DOHH2 (cell line): ENCODE measurements around the gene BNIP5.

Source experiments
- H3F3A ChIP-seq: fragments of 200-600 bp; sonication (generic), shearing (Covaris generic); 2 replicates; pipeline ENCODE4 v1.6.0; 2016; ENCODE audit warnings: antibody characterized with exemption, mild to moderate bottlenecking; ENCODE audit not compliant: control insufficient read depth, insufficient read depth
- H3K27ac ChIP-seq: fragments of 200-600 bp; sonication (generic); 2 replicates; pipeline ENCODE4 v1.5.1; 2014; ENCODE audit warnings: low read depth, mild to moderate bottlenecking, low read length, moderate library complexity
- H3K27me3 ChIP-seq: fragments of 200-600 bp; sonication (generic); 2 replicates; pipeline ENCODE4 v1.6.1; 2014; ENCODE audit warnings: mild to moderate bottlenecking, low read length, mixed read lengths; ENCODE audit not compliant: control insufficient read depth
- H3K36me3 ChIP-seq: fragments of 200-600 bp; sonication (generic); 2 replicates; pipeline ENCODE4 v1.6.1; 2014; ENCODE audit warnings: mild to moderate bottlenecking, low read length, moderate library complexity, mixed read lengths; ENCODE audit not compliant: control insufficient read depth
- H3K4me1 ChIP-seq: fragments of 200-600 bp; sonication (generic); 2 replicates; pipeline ENCODE4 v1.6.1; 2014; ENCODE audit warnings: mild to moderate bottlenecking, low read length, mixed read lengths; ENCODE audit not compliant: control insufficient read depth
- H3K4me2 ChIP-seq: fragments of 200-600 bp; sonication (generic); 2 replicates; pipeline ENCODE4 v1.6.0; 2014; ENCODE audit warnings: mild to moderate bottlenecking, low read length, moderate library complexity
- H3K4me3 ChIP-seq: fragments of 200-600 bp; sonication (generic); 2 replicates; pipeline ENCODE4 v1.5.1; 2014; ENCODE audit warnings: mild to moderate bottlenecking, low read length, mixed read lengths
- H3K79me2 ChIP-seq: fragments of 200-600 bp; sonication (generic); 2 replicates; pipeline ENCODE4 v1.6.1; 2014; ENCODE audit warnings: mild to moderate bottlenecking, low read length, mixed read lengths; ENCODE audit not compliant: control insufficient read depth
- H3K9me2 ChIP-seq: fragments of 200-600 bp; sonication (generic); replicated peaks from 2 replicates; pipeline ENCODE4 v1.6.1; 2014; ENCODE audit warnings: mild to moderate bottlenecking, low read length, mixed read lengths; ENCODE audit not compliant: control insufficient read depth
- H3K9me3 ChIP-seq: fragments of 200-600 bp; sonication (generic); 2 replicates; pipeline ENCODE4 v1.6.1; 2014; ENCODE audit warnings: antibody characterized with exemption, low read length, mixed read lengths; ENCODE audit not compliant: control insufficient read depth, insufficient read depth
- H4K20me1 ChIP-seq: fragments of 200-600 bp; sonication (generic); 2 replicates; pipeline ENCODE4 v1.6.0; 2014; ENCODE audit warnings: low read depth, mild to moderate bottlenecking, antibody characterized with exemption, low read length, moderate library complexity; ENCODE audit not compliant: control insufficient read depth, insufficient read depth
- EZH2phosphoT487 ChIP-seq: fragments of 200-600 bp; sonication (generic); IDR thresholded peaks from 2 replicates; pipeline ENCODE4 v1.6.1; 2017; ENCODE audit warnings: borderline replicate concordance, mild to moderate bottlenecking, antibody characterized with exemption, low read length, moderate library complexity, mixed read lengths
- TF ChIP-seq, protein P1 (sequence below): fragments of 200-600 bp; sonication (generic); IDR thresholded peaks from one replicate; pipeline ENCODE4 v1.5.1; 2014; ENCODE audit warnings: antibody characterized with exemption, mild to moderate bottlenecking, low read depth, low read length; ENCODE audit not compliant: poor library complexity, severe bottlenecking

BNIP5 gene

DNA sequence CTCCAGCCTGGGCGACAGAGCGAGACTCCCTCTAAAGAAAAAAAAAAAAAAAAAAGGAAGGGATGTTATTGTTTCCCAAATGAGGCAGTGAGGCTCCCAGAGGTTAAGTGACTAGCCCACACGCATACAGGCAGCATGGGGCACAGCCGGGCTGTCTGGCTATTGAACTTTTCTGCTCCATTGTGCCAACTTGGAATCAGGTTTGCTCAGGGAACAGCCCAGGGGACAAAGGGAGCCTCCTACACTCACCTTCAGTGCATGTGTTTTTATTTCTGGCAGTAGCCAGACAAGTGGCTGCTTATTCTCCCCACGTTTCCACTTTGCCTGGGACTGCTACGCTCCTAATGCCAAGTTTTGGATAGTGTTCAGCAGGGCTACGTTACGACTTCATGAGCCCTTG, 40.1 kb upstream of the BNIP5 start:
- no peak overlapping the region for H3K4me3 ChIP-seq
- no peaks in the 10 kb centered on the region for H4K20me1 ChIP-seq
- H3K27me3 ChIP-seq: peaks cover 10% of the 10 kb centered on the region; the same call in 1 of the 2 replicates
- no peaks in the 10 kb centered on the region for H3K9me3 ChIP-seq
- no peaks in the 10 kb centered on the region for H3F3A ChIP-seq
- no peak overlapping the region for H3K4me2 ChIP-seq
- no peak for TF ChIP-seq EZH2phosphoT487
- peaks cover 48% of the 10 kb centered on the region for H3K4me1 ChIP-seq
- H3K27ac ChIP-seq: no peak overlapping the region
- no peaks in the 10 kb centered on the region for H3K36me3 ChIP-seq
- H3K79me2 ChIP-seq: no peaks in the 10 kb centered on the region
- no peaks in the 10 kb centered on the region for H3K9me2 ChIP-seq

DNA sequence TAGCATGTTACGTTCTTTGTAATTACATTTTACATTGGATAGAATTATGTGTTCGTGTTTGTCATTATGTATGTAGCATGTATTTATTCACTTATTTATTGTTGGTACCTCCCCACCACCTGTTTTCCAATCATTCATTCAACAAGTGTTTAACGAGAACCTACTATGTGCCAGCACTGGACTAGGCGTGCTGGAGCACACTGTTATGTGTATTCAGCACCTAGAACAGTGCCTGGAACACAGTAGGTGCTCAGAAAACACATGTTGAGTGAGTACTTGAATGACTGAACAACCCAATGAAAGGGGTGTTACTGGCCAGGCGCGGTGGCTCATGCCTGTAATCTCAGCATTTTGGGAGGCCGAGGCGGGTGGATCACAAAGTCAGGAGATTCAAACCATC, 39.5 kb upstream of the BNIP5 start:
- H3F3A ChIP-seq: no peaks in the 10 kb centered on the region
- peaks cover 10% of the 10 kb centered on the region; the same call in 1 of the 2 replicates for H3K27me3 ChIP-seq

DNA sequence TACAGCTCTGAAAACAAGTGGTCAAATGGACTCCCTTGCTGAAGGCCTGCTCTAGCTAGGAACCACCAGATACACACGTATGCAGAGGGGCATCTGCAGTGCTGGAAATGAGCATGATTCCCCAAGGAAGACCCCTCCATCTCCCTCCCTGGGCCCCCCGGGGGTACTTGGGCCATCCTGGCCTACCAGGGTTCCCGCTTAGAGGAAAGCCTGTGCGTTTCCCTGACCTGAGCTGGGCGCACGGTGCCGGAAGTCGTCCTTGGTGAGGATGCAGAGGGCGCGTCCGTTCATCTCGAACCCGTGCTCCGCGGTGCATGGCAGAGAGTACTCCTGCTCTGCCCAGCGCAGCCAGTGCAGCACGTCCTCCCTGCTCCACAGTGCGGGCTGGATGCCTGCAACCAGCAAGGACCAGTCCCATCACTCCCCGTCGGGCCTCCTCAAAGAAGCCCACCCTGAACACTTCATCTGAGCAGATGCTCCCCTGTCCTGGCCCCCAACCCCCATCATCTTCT, 39.0 kb upstream of the BNIP5 start:
- Histone ChIP-seq H3K4me3 (no peak overlapping the region), H4K20me1 (no peaks in the 10 kb centered on the region), H3K27me3 (peaks cover 10% of the 10 kb centered on the region; the same call in 1 of the 2 replicates), H3K4me2 (no peak overlapping the region), H3K79me2 (no peaks in the 10 kb centered on the region), H3K36me3 (no peaks in the 10 kb centered on the region), H3K27ac (no peak overlapping the region), H3K9me2 (no peaks in the 10 kb centered on the region), H3K4me1 (peaks cover 42% of the 10 kb centered on the region), H3F3A (no peaks in the 10 kb centered on the region), H3K9me3 (no peaks in the 10 kb centered on the region)
- TF ChIP-seq EZH2phosphoT487: no peak
- TF ChIP-seq, protein P1, sequence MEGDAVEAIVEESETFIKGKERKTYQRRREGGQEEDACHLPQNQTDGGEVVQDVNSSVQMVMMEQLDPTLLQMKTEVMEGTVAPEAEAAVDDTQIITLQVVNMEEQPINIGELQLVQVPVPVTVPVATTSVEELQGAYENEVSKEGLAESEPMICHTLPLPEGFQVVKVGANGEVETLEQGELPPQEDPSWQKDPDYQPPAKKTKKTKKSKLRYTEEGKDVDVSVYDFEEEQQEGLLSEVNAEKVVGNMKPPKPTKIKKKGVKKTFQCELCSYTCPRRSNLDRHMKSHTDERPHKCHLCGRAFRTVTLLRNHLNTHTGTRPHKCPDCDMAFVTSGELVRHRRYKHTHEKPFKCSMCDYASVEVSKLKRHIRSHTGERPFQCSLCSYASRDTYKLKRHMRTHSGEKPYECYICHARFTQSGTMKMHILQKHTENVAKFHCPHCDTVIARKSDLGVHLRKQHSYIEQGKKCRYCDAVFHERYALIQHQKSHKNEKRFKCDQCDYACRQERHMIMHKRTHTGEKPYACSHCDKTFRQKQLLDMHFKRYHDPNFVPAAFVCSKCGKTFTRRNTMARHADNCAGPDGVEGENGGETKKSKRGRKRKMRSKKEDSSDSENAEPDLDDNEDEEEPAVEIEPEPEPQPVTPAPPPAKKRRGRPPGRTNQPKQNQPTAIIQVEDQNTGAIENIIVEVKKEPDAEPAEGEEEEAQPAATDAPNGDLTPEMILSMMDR: no peak

More for the DNA sequence above, 39.5 kb upstream of the BNIP5 start:
- Histone ChIP-seq H3K79me2 (no peaks in the 10 kb centered on the region), H3K4me1 (peaks cover 42% of the 10 kb centered on the region), H3K27ac (no peak overlapping the region), H3K4me3 (no peak overlapping the region), H3K4me2 (no peak overlapping the region), H4K20me1 (no peaks in the 10 kb centered on the region), H3K36me3 (no peaks in the 10 kb centered on the region), H3K9me3 (no peaks in the 10 kb centered on the region), H3K9me2 (no peaks in the 10 kb centered on the region)
- TF ChIP-seq EZH2phosphoT487: no peak
- TF ChIP-seq, protein P1: no peak

DNA sequence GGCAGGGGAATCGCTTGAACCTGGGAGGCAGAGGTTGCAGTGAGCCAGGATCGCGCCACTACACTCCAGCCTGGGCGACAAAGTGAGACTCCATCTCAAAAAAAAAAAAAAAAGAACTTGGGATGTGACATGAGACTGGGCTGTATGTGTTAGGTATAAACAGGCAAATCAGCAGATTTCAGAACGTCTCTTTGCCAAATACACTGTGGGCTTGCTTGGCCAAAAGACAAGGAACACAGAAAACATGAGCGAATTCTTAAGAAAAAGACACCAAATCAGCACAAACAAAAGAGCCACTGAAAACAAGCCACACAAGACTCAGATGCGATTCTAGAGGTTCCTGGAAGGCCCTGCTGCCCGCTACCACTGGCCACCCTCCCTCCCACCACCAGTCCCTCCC, 38.3 kb upstream of the BNIP5 start:
- Histone ChIP-seq H3K79me2 (no peaks in the 10 kb centered on the region), H3K4me3 (no peak overlapping the region), H3K9me2 (no peaks in the 10 kb centered on the region), H3K27ac (no peak overlapping the region), H3K4me1 (peaks cover 42% of the 10 kb centered on the region), H3K36me3 (no peaks in the 10 kb centered on the region), H3K9me3 (no peaks in the 10 kb centered on the region), H3K27me3 (peaks cover 10% of the 10 kb centered on the region; the same call in 1 of the 2 replicates), H3F3A (no peaks in the 10 kb centered on the region), H3K4me2 (no peak overlapping the region), H4K20me1 (no peaks in the 10 kb centered on the region)
- no peak for TF ChIP-seq EZH2phosphoT487
- TF ChIP-seq, protein P1: no peak
